Measurements from ENCODE around the gene PALD1. TPM values are rescaled to one million over a fixed set of nuclear protein-coding genes. Genes with fewer than 3 reads are reported as not detected.

PALD1 gene
- polyA plus RNA-seq, 3 donors: 0.04 to 0.11 TPM; not detected in 1

- H3K9me3 ChIP-seq (replicated peaks in 1 of 2; ENCODE audit: control insufficient read depth in 1 of 2, insufficient read depth in 1 of 2, low read length in 2 of 2): peaks cover 1 to 9% of the 10 kb centered on the region in 2 donors
- H3K4me1 ChIP-seq (ENCODE audit: control insufficient read depth in 1 of 2, insufficient read depth in 2 of 2, low read length in 2 of 2): peaks cover 0 to 6% of the 10 kb centered on the region in 2 donors
- Mint-ChIP-seq H3K4me3 (no peak overlapping the region), H3K27me3 (ENCODE audit: low read depth in 3 of 3) (peaks cover 0 to 1% (median 0%) of the 10 kb centered on the region in 3 donors), H3K9me3 (peaks cover 2 to 12% (median 11%) of the 10 kb centered on the region in 7 donors), H3K27ac (no peak overlapping the region), H3K4me1 (peaks cover 14% of the 10 kb centered on the region), H3K36me3 (peaks cover 0 to 4% of the 10 kb centered on the region in 2 donors)
- no peak for TF ChIP-seq CTCF (IDR thresholded peaks at IDR 0.05)
- intact Hi-C loops (cut with micrococcal nuclease): no loop called here
- H3K27ac ChIP-seq (ENCODE audit: low read depth in 1 of 2, low read length in 2 of 2): no peak overlapping the region
- DNase-seq: no peak
- H3K4me2 ChIP-seq (replicated peaks; ENCODE audit: extremely low read depth, low read length, poor library complexity, severe bottlenecking): no peak overlapping the region
- no peak overlapping the region for H3K9ac ChIP-seq (ENCODE audit: insufficient read depth, low read length, poor library complexity, severe bottlenecking)
- no peaks in the 10 kb centered on the region for H3K79me2 ChIP-seq (ENCODE audit: insufficient read depth, low read length)
- no peak overlapping the region for H2AFZ ChIP-seq (ENCODE audit: insufficient read depth, low read depth, low read length, poor library complexity, severe bottlenecking)
- WGBS (ENCODE audit: insufficient coverage): no CpG with 5 or more reads among the region's 2 CpGs
- H3K36me3 ChIP-seq (replicated peaks in 1 of 2; ENCODE audit: control insufficient read depth in 1 of 2, insufficient read depth in 2 of 2, low read length in 2 of 2): no peaks in the 10 kb centered on the region
- no peak overlapping the region for H3K4me3 ChIP-seq (replicated peaks in 1 of 3; ENCODE audit: low read depth in 2 of 3, low read length in 3 of 3)
- H3K27me3 ChIP-seq (ENCODE audit: control insufficient read depth in 2 of 2, insufficient read depth in 2 of 2, low read length in 2 of 2): no peaks in the 10 kb centered on the region
- no peaks in the 10 kb centered on the region for H4K20me1 ChIP-seq (ENCODE audit: insufficient read depth, low read length)
These were observed 136.6 kb downstream of the PALD1 start for GRCh38 chr10:70615211-70615610.

DNA sequence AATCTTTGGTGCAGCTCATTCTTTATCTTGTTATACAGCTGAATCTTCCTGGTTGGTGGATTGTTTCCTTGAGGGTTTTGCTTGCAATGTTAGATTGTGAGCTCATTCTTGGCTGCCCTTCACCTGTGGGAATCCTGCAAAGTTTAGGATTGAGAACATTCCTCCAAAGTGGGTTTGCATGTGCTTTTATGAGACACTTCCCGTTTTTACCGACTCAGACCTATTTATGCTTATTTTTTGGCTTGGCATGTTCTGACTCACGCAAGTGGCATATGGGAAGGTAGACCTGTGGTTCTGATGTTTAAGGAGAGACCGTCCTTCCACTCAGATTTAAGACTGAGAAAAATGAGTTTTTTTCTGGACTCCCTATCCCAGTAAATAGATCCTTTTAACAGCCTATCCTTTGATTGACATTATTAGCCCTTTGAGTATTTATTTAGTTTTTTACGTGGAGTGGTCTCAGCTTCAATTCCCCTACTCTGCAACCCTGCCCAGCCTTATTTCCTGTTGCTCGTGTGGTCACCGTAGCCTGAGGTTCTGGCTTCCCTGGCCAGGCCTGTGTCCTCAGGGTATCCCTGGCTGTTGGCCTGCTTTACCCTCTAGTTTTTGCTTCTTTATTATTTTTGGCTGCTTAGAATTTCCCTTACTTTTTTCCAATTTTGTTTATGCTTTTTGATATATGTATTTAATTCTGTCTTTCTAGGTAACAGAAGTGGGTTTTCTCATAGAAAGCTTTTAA, 137.4 kb downstream of the PALD1 start:
- H3K9me3 Mint-ChIP-seq: peaks cover 5 to 17% (median 12%) of the 10 kb centered on the region in 7 donors
- no peak overlapping the region for H3K27ac ChIP-seq (ENCODE audit: low read depth in 1 of 2, low read length in 2 of 2)
- H3K9me3 ChIP-seq (replicated peaks in 1 of 2; ENCODE audit: control insufficient read depth in 1 of 2, insufficient read depth in 1 of 2, low read length in 2 of 2): peaks cover 7 to 9% of the 10 kb centered on the region in 2 donors
- H3K36me3 ChIP-seq (replicated peaks in 1 of 2; ENCODE audit: control insufficient read depth in 1 of 2, insufficient read depth in 2 of 2, low read length in 2 of 2): no peaks in the 10 kb centered on the region
- no peak overlapping the region for H3K4me3 ChIP-seq (replicated peaks in 1 of 3; ENCODE audit: low read depth in 2 of 3, low read length in 3 of 3)
- intact Hi-C loops (cut with micrococcal nuclease): no loop called here
- WGBS (ENCODE audit: insufficient coverage): no CpG with 5 or more reads among the region's 7 CpGs
- no peak overlapping the region for H3K4me3 Mint-ChIP-seq
- no peak overlapping the region for H3K9ac ChIP-seq (ENCODE audit: insufficient read depth, low read length, poor library complexity, severe bottlenecking)
- H3K79me2 ChIP-seq (ENCODE audit: insufficient read depth, low read length): no peaks in the 10 kb centered on the region
- H3K27me3 ChIP-seq (ENCODE audit: control insufficient read depth in 2 of 2, insufficient read depth in 2 of 2, low read length in 2 of 2): no peaks in the 10 kb centered on the region
- H3K36me3 Mint-ChIP-seq: peaks cover 0 to 4% of the 10 kb centered on the region in 2 donors
- H3K4me1 Mint-ChIP-seq: peaks cover 14% of the 10 kb centered on the region
- H3K4me1 ChIP-seq (ENCODE audit: control insufficient read depth in 1 of 2, insufficient read depth in 2 of 2, low read length in 2 of 2): peaks cover 0 to 6% of the 10 kb centered on the region in 2 donors
- no peak overlapping the region for H3K4me2 ChIP-seq (replicated peaks; ENCODE audit: extremely low read depth, low read length, poor library complexity, severe bottlenecking)
- H3K27ac Mint-ChIP-seq: no peak overlapping the region
- H2AFZ ChIP-seq (ENCODE audit: insufficient read depth, low read depth, low read length, poor library complexity, severe bottlenecking): no peak overlapping the region
- H3K27me3 Mint-ChIP-seq (ENCODE audit: low read depth in 3 of 3): peaks cover 0 to 1% (median 0%) of the 10 kb centered on the region in 3 donors
- DNase-seq: peak; percentile 12 to 37 (median 25)
- no peak for TF ChIP-seq CTCF (IDR thresholded peaks at IDR 0.05)
- no peaks in the 10 kb centered on the region for H4K20me1 ChIP-seq (ENCODE audit: insufficient read depth, low read length)
